ENCODE measurements around the gene UNK. TPM values are rescaled to one million over a fixed set of nuclear protein-coding genes. Genes with fewer than 3 reads are reported as not detected.

UNK gene
- total and polyA plus RNA-seq, 9 of the 15 experiments (the other 6 are each of a cell fraction or from before 2014, with no cell fraction given), result 12.8 to 38.6 (median 24.8) TPM

DNA sequence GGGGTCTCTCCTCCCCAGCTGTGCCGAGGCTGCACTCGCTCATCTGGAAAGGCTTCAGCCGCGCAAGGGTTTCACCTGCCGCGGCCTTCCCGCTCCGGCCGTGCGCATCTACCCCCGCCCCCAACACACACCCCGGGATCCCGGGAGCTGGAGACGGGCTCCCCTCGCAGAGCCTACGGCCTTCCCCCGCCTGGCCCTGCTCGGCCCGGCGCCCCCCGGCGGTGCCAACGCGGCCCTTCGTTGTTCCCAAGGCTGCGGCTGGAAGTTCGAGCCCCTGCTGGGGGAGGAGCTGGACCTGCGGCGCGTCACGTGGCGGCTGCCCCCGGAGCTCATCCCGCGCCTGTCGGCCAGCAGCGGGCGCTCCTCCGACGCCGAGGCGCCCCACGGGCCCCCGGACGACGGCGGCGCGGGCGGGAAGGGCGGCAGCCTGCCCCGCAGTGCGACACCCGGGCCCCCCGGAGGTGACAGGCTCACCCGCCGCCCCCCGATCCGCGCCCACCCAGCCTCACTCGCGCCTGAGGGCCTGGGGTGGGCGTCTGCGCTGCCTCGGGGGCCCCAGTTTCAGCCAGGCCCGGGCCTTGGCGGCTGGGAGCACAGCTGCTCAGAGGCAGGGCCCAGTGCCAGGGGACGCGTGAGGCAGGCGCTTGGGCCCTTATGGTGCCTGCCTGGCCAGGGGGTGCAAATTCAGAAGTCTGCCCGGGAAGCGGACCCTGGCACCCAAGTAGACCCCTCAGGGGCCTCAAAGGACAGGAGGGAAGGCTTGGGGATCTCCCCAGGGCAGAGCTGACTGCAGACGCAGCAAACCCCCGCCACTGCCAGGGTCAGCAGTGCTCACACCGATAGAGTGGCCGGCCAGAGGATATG lies 30.9 kb upstream of the UNK start (continued):
- TF ChIP-seq, protein P1, sequence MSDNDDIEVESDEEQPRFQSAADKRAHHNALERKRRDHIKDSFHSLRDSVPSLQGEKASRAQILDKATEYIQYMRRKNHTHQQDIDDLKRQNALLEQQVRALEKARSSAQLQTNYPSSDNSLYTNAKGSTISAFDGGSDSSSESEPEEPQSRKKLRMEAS (CRISPR knock-in tag; IDR thresholded peaks at IDR 0.05), result peak; percentile 94
- TF ChIP-seq CREB1 (IDR thresholded peaks at IDR 0.05), result no peak; the same call in 1 of the 2 replicates
- TF ChIP-seq CREB1 (CRISPR knock-in tag; IDR thresholded peaks at IDR 0.05), result peak; percentile 78
- TF ChIP-seq, protein P2, sequence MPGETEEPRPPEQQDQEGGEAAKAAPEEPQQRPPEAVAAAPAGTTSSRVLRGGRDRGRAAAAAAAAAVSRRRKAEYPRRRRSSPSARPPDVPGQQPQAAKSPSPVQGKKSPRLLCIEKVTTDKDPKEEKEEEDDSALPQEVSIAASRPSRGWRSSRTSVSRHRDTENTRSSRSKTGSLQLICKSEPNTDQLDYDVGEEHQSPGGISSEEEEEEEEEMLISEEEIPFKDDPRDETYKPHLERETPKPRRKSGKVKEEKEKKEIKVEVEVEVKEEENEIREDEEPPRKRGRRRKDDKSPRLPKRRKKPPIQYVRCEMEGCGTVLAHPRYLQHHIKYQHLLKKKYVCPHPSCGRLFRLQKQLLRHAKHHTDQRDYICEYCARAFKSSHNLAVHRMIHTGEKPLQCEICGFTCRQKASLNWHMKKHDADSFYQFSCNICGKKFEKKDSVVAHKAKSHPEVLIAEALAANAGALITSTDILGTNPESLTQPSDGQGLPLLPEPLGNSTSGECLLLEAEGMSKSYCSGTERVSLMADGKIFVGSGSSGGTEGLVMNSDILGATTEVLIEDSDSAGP (CRISPR knock-in tag; IDR thresholded peaks at IDR 0.05), result no peak
- TF ChIP-seq TCF7L2 (IDR thresholded peaks at IDR 0.05; ENCODE audit: low read depth, low read length), result no peak
- peak in 1 of 2 experiments; percentile 83; a peak in 2 of 4 replicates for TF ChIP-seq FOXA3 (CRISPR knock-in tag; conservative IDR thresholded peaks at IDR 0.05 in 1 of 2, IDR thresholded peaks at IDR 0.05 in 1 of 2)
- TF ChIP-seq PHF8 (IDR thresholded peaks at IDR 0.05; ENCODE audit: borderline replicate concordance, low read length), result peak; percentile 54; the same call in 1 of the 2 replicates
- TF ChIP-seq YY1 (IDR thresholded peaks at IDR 0.05; ENCODE audit: borderline replicate concordance in 1 of 3, control insufficient read depth in 1 of 3, extremely low read depth in 1 of 3, insufficient read depth in 3 of 3, insufficient read length in 1 of 3, insufficient replicate concordance in 2 of 3, low read depth in 1 of 3, low read length in 2 of 3), result peak in 2 of 3 experiments; percentile 53 to 63
- no peak for TF ChIP-seq ZNF668 (CRISPR knock-in tag; IDR thresholded peaks at IDR 0.05)
- no peak for TF ChIP-seq CBFB (CRISPR knock-in tag; IDR thresholded peaks at IDR 0.05)
- TF ChIP-seq, protein P3, sequence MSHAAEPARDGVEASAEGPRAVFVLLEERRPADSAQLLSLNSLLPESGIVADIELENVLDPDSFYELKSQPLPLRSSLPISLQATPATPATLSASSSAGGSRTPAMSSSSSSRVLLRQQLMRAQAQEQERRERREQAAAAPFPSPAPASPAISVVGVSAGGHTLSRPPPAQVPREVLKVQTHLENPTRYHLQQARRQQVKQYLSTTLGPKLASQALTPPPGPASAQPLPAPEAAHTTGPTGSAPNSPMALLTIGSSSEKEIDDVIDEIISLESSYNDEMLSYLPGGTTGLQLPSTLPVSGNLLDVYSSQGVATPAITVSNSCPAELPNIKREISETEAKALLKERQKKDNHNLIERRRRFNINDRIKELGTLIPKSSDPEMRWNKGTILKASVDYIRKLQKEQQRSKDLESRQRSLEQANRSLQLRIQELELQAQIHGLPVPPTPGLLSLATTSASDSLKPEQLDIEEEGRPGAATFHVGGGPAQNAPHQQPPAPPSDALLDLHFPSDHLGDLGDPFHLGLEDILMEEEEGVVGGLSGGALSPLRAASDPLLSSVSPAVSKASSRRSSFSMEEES (CRISPR knock-in tag; IDR thresholded peaks at IDR 0.05), result peak; percentile 48
- no peak for TF ChIP-seq BRD9 (IDR thresholded peaks at IDR 0.05; ENCODE audit: low read depth, partially characterized antibody)
- TF ChIP-seq, protein P4, sequence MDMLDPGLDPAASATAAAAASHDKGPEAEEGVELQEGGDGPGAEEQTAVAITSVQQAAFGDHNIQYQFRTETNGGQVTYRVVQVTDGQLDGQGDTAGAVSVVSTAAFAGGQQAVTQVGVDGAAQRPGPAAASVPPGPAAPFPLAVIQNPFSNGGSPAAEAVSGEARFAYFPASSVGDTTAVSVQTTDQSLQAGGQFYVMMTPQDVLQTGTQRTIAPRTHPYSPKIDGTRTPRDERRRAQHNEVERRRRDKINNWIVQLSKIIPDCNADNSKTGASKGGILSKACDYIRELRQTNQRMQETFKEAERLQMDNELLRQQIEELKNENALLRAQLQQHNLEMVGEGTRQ (CRISPR knock-in tag; IDR thresholded peaks at IDR 0.05), result peak; percentile 96
- peak; percentile 30; the same call in 1 of the 2 replicates for TF ChIP-seq HCFC1 (IDR thresholded peaks at IDR 0.05; ENCODE audit: low read depth, low read length)
- TF ChIP-seq, protein P5, sequence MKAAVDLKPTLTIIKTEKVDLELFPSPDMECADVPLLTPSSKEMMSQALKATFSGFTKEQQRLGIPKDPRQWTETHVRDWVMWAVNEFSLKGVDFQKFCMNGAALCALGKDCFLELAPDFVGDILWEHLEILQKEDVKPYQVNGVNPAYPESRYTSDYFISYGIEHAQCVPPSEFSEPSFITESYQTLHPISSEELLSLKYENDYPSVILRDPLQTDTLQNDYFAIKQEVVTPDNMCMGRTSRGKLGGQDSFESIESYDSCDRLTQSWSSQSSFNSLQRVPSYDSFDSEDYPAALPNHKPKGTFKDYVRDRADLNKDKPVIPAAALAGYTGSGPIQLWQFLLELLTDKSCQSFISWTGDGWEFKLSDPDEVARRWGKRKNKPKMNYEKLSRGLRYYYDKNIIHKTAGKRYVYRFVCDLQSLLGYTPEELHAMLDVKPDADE (conservative IDR thresholded peaks at IDR 0.05; ENCODE audit: control insufficient read depth, low read depth, low read length), result 0 out of 2 replicates have a peak, but pooled peaks have one; percentile 5
- TF ChIP-seq, protein P6, sequence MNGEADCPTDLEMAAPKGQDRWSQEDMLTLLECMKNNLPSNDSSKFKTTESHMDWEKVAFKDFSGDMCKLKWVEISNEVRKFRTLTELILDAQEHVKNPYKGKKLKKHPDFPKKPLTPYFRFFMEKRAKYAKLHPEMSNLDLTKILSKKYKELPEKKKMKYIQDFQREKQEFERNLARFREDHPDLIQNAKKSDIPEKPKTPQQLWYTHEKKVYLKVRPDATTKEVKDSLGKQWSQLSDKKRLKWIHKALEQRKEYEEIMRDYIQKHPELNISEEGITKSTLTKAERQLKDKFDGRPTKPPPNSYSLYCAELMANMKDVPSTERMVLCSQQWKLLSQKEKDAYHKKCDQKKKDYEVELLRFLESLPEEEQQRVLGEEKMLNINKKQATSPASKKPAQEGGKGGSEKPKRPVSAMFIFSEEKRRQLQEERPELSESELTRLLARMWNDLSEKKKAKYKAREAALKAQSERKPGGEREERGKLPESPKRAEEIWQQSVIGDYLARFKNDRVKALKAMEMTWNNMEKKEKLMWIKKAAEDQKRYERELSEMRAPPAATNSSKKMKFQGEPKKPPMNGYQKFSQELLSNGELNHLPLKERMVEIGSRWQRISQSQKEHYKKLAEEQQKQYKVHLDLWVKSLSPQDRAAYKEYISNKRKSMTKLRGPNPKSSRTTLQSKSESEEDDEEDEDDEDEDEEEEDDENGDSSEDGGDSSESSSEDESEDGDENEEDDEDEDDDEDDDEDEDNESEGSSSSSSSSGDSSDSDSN (IDR thresholded peaks at IDR 0.05; ENCODE audit: borderline replicate concordance in 1 of 2, low read depth in 2 of 2, low read length in 2 of 2), result peak; percentile 60 to 84; a peak in 1 of 4 replicates
- no peak for TF ChIP-seq NFRKB (IDR thresholded peaks at IDR 0.05; ENCODE audit: low read depth)
